Choroid plexus epithelial cell (primary cell): ENCODE measurements around the gene ATP2B1.

ENCODE experiments used
- DNase-seq: peaks from one replicate; pipeline ENCODE4 v3.0.0-alpha.2; 2010; ENCODE audit warnings: low read depth
- H3K4me3 ChIP-seq: 2 replicates; pipeline ENCODE4 v1.5.1; 2011; ENCODE audit warnings: low read depth, mild to moderate bottlenecking, control low read depth, low read length, moderate library complexity
- TF ChIP-seq, protein P1 (sequence below): conservative IDR thresholded peaks from 2 replicates; pipeline ENCODE4 v1.5.1; 2011; ENCODE audit warnings: low read depth, mild to moderate bottlenecking, control low read depth, inconsistent platforms, low read length, moderate library complexity

ATP2B1 gene

DNA sequence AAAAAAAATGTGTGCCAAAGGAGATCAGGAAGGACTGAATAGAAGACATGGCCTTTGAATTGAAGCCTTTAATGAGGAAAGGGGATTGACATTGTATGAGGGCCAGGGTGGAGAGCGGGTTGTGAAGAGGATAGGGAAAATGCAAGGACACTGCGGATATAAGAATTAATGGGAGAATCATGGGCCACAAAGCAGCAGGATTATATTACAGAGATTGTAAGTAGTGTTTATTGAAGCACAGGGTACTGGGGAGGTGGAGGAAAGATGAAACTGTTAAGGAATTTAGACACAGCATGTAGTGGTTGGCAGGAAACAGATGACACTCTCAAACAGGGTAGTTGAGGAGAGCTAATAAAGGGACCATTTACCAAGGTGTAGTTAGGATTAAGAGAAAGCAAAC is 166.4 kb downstream of the ATP2B1 start:
- H3K4me3 ChIP-seq = no peak overlapping the region
- no peak for DNase-seq
- TF ChIP-seq, protein P1, sequence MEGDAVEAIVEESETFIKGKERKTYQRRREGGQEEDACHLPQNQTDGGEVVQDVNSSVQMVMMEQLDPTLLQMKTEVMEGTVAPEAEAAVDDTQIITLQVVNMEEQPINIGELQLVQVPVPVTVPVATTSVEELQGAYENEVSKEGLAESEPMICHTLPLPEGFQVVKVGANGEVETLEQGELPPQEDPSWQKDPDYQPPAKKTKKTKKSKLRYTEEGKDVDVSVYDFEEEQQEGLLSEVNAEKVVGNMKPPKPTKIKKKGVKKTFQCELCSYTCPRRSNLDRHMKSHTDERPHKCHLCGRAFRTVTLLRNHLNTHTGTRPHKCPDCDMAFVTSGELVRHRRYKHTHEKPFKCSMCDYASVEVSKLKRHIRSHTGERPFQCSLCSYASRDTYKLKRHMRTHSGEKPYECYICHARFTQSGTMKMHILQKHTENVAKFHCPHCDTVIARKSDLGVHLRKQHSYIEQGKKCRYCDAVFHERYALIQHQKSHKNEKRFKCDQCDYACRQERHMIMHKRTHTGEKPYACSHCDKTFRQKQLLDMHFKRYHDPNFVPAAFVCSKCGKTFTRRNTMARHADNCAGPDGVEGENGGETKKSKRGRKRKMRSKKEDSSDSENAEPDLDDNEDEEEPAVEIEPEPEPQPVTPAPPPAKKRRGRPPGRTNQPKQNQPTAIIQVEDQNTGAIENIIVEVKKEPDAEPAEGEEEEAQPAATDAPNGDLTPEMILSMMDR = no peak

DNA sequence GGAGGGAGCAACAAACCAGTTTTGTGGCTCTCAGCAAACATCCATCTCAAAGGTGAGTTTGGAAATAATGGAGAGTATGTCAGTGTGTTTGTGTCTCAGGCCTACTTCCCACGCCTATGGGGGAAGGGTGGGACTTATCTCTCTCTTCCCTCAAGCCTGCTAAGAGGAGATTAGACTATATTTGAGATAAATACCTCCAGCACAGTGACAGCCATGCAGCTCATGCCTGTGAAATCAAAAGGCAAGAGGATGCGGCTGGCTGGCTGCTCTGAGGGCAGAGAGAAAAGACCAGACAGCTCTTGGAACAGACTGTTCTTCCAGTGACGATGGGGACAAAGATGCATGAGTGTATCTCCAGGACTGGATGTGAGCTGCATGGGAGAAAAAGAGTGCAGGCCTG is 168.1 kb downstream of the ATP2B1 start:
- H3K4me3 ChIP-seq = no peak overlapping the region
- no peak for DNase-seq
- TF ChIP-seq, protein P1 = no peak

DNA sequence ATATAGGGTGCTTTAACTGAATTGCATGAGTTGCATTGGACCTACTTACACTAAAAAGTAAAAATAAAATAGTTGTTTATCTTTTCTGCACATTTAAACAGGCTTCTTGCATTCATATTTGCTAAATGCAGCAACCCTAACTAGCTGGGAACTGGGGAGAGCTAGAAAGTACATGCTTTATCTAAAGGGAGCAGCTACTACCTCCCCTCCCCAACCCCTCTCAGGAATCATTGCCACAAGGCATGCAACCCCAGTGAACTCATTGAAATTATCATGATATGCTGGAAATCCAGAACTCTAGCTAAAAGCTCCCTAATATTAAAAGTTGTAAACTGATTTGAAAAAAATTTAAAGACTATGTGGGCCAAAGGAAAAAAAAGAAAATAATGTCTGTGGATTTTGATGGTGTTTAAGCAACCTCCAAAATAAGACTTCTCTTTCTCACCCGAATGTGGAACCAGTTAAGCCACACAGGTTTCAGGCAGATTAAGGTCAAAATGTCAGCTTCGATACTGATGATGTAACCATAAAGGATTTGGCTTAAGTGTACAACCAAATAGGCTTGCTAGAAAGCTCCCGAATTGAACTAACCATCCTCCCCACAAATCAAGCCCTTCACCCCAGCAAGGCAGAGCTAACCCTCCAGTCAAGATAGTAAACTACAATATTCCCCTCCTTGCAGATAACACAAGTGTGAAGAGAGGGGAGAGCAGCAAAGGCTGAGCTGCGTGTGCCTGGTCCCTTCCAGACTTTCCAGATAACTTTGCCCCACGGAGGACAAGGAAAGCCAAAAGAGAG is 169.0 kb downstream of the ATP2B1 start:
- no peak for DNase-seq
- TF ChIP-seq, protein P1 = no peak
- no peak overlapping the region for H3K4me3 ChIP-seq

DNA sequence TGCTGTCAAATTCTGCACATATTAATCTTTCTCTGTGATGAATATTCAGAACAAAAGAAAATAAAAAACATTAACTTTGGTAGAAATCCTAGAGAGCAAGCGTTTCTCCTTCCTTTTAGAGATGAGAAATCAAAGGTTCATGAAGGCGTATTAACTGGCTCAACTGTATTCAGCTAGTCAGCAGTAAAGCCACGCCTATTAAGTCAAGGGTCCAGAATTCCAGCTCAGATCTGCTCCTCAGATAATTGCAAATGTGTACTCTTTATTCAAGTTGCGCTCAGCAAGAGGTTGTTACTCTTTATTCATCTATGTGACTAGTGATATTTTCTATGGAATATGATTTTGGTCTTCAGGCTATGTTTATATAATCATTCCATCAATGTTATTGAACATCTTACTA is 169.7 kb downstream of the ATP2B1 start:
- DNase-seq = no peak
- H3K4me3 ChIP-seq = no peak overlapping the region
- TF ChIP-seq, protein P1 = no peak
